Measurements from ENCODE around the gene AKR1C1. TPM values are rescaled to one million over a fixed set of nuclear protein-coding genes. Genes with fewer than 3 reads are reported as not detected.
"Not testable (repeated sequence)": the region's sequence is repeated elsewhere in the genome, so short reads cannot be mapped to it uniquely, and the experiment has no call there.

Gene AKR1C1
- total RNA-seq, 1 donor, result 3.3 TPM

DNA sequence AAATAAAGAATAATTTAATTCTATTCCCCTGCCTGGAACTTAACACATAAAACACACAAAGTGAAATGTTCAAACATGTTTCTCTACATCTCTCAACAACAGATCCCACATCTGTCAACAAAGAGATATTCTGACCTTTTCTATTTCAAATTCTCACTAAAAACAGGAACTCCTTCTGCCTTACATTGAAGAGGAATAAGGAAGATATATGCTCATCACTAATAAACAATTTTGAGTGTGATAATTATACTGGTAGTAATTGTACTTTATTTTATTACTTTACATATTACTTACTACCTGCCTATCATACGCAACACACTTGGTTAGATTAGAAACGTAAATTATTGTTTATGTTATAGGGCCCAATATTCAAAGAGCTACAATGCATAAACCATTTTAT lies 27.0 kb downstream of the AKR1C1 start:
- Histone ChIP-seq H3K4me1 (ENCODE audit: insufficient read depth, low read length) (no peaks in the 10 kb centered on the region), H3K9me3 (ENCODE audit: low read depth, low read length) (no peaks in the 10 kb centered on the region), H3K27me3 (ENCODE audit: insufficient read depth, low read length) (no peaks in the 10 kb centered on the region), H3K4me3 (ENCODE audit: low read length) (no peak overlapping the region)

GRCh38 chr10:4991463-4991862 lies 28.2 kb downstream of the AKR1C1 start:
- H3K4me1 ChIP-seq (ENCODE audit: insufficient read depth, low read length); H3K27me3 ChIP-seq (ENCODE audit: insufficient read depth, low read length); H3K4me3 ChIP-seq (ENCODE audit: low read length); H3K9me3 ChIP-seq (ENCODE audit: low read depth, low read length): not testable (repeated sequence)

- H3K4me3 ChIP-seq (ENCODE audit: low read length); H3K27me3 ChIP-seq (ENCODE audit: insufficient read depth, low read length); H3K4me1 ChIP-seq (ENCODE audit: insufficient read depth, low read length): not testable (repeated sequence)
Observed at GRCh38 chr10:4992564-4992963, 29.3 kb downstream of the AKR1C1 start.

DNA sequence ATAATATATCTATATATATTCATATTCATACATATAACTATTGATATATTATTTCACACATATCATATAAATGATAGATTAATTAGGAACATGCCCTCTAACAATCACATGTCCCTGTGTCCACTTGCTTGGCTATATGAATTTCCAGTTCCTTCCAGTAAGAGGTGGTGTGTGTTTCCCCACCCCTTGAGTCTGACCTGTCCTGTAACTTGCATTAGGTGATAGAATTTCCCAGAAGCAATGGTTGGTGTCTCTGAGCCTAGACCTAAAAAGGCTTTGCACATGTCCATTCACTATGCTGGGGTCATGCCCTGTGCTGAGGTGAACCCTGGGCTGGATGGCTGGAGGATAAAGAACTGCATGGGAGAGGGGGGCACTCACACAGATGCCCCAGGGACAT lies 31.0 kb downstream of the AKR1C1 start:
- not testable (repeated sequence) for H3K4me1 ChIP-seq (ENCODE audit: insufficient read depth, low read length); H3K9me3 ChIP-seq (ENCODE audit: low read depth, low read length); H3K4me3 ChIP-seq (ENCODE audit: low read length); H3K27me3 ChIP-seq (ENCODE audit: insufficient read depth, low read length)

More at GRCh38 chr10:4992564-4992963, 29.3 kb downstream of the AKR1C1 start:
- H3K9me3 ChIP-seq (ENCODE audit: low read depth, low read length), result not testable (repeated sequence)

DNA sequence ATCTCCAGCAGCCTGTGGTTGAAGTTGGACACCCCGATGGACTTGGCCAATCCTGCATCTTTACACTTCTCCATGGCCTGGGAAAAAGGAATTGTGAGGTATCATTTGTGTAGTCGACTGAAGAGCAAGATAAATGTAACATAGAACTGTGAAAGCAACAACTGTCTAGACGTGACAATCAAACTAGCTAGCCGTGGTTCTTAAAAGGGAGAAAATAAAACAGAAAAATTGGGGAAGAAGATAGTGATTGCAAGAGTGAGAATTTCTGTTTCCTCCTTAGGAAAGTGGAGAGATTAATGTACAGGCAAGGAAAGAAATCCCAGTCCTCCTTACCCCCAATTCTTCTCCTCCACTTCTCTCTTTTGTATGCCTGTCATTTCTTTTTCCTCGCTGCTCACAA lies 35.5 kb downstream of the AKR1C1 start:
- no peaks in the 10 kb centered on the region for H3K27me3 ChIP-seq (ENCODE audit: insufficient read depth, low read length)
- no peaks in the 10 kb centered on the region for H3K9me3 ChIP-seq (ENCODE audit: low read depth, low read length)
- no peaks in the 10 kb centered on the region for H3K4me1 ChIP-seq (ENCODE audit: insufficient read depth, low read length)
- H3K4me3 ChIP-seq (ENCODE audit: low read length), result no peak overlapping the region

GRCh38 chr10:5002013-5002727 lies 39.0 kb downstream of the AKR1C1 start:
- no peaks in the 10 kb centered on the region for H3K9me3 ChIP-seq (ENCODE audit: low read depth, low read length)
- H3K4me3 ChIP-seq (ENCODE audit: low read length), result no peak overlapping the region
- no peaks in the 10 kb centered on the region for H3K4me1 ChIP-seq (ENCODE audit: insufficient read depth, low read length)
- no peaks in the 10 kb centered on the region for H3K27me3 ChIP-seq (ENCODE audit: insufficient read depth, low read length)

- not testable (repeated sequence) for H3K27me3 ChIP-seq (ENCODE audit: insufficient read depth, low read length); H3K4me1 ChIP-seq (ENCODE audit: insufficient read depth, low read length); H3K4me3 ChIP-seq (ENCODE audit: low read length); H3K9me3 ChIP-seq (ENCODE audit: low read depth, low read length)
Observed at GRCh38 chr10:5003127-5004029, 40.2 kb downstream of the AKR1C1 start, which contains the start of gene AKR1C2. Gene AKR1C2, minus strand, starts transcription at chr10:5003857. Its CDS starts 22 bp downstream, at chr10:5003835.

DNA sequence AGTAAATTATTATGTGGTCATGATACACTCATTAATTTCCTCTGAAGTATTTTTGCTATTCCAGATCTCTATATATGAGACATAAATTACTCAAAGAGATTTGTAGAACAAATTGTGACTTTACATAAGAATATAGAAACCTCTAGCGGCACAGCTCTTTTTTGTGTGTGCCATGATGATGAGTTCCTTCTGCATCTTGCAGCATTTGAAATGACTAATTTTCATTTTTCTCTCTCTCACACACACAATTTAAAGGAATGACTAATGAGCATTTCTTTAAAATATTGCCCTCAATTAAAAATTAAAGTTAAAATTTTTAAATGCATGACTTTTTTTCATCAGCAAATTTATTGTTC lies 40.8 kb downstream of the AKR1C1 start:
- H3K4me1 ChIP-seq (ENCODE audit: insufficient read depth, low read length); H3K9me3 ChIP-seq (ENCODE audit: low read depth, low read length); H3K4me3 ChIP-seq (ENCODE audit: low read length); H3K27me3 ChIP-seq (ENCODE audit: insufficient read depth, low read length): not testable (repeated sequence)

DNA sequence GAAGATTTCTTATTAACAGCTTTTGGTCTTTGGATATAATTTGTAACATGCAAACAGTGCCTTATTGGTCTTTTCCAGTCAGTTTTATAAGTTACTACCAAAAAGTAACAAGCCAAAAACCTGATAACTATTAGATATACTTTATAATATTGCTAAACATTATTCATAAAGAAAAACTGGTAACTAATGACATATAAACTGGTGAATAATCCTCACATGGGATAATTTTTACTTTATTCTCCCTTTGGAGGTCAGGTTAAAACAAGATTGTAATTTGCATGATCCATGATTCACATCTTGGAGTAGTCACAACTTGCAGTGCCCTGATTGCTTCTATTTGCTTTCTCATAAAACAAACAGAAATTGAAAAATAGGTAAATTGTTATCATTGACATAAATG lies 41.3 kb downstream of the AKR1C1 start:
- H3K4me1 ChIP-seq (ENCODE audit: insufficient read depth, low read length); H3K9me3 ChIP-seq (ENCODE audit: low read depth, low read length); H3K27me3 ChIP-seq (ENCODE audit: insufficient read depth, low read length); H3K4me3 ChIP-seq (ENCODE audit: low read length): not testable (repeated sequence)

- H3K4me3 ChIP-seq (ENCODE audit: low read length); H3K9me3 ChIP-seq (ENCODE audit: low read depth, low read length); H3K4me1 ChIP-seq (ENCODE audit: insufficient read depth, low read length); H3K27me3 ChIP-seq (ENCODE audit: insufficient read depth, low read length): not testable (repeated sequence)
Observed at GRCh38 chr10:5008857-5009548, 45.8 kb downstream of the AKR1C1 start.

DNA sequence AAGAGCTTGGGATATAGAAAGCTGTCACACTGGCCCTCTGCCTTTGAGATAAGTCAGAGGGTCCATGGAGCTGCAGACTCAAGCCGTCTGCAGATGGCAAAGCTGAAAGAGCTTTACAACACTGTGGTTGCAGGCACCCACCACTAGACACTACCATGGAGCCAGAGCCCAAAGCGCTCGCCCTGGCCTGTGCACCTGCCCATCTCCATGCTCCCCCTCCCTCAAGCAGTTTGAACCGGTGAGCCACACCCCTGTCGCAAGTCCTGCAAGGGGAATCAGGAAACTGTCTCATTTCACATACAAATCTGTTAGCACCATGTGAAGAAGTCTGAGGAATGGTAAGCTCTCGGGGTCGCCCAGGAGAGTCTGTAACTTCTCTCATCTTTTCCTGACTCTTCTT lies 46.8 kb downstream of the AKR1C1 start:
- H3K4me3 ChIP-seq (ENCODE audit: low read length); H3K27me3 ChIP-seq (ENCODE audit: insufficient read depth, low read length); H3K9me3 ChIP-seq (ENCODE audit: low read depth, low read length); H3K4me1 ChIP-seq (ENCODE audit: insufficient read depth, low read length): not testable (repeated sequence)

GRCh38 chr10:5011392-5011791 lies 48.2 kb downstream of the AKR1C1 start:
- H3K4me1 ChIP-seq (ENCODE audit: insufficient read depth, low read length); H3K4me3 ChIP-seq (ENCODE audit: low read length); H3K27me3 ChIP-seq (ENCODE audit: insufficient read depth, low read length); H3K9me3 ChIP-seq (ENCODE audit: low read depth, low read length): not testable (repeated sequence)

DNA sequence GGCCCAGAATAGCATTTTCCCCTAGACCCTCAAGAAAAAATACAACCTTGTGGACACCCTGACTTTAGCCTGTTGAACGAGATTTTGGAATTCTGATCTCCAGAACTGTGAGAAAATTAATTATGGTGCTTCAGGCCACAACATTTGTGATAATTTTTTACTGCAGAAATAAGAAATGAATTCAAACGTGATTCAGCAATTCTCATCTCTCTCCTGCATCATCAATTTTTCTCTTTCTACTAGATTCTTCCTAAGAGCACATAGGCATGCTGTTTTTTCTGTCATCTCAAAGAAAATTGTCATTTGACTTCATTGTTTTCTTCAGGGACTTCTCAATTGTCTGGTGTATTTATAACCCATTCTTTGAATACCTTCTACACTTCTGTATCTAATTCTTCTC lies 49.4 kb downstream of the AKR1C1 start:
- Histone ChIP-seq H3K27me3 (ENCODE audit: insufficient read depth, low read length) (no peaks in the 10 kb centered on the region), H3K9me3 (ENCODE audit: low read depth, low read length) (no peaks in the 10 kb centered on the region), H3K4me3 (ENCODE audit: low read length) (no peak overlapping the region), H3K4me1 (ENCODE audit: insufficient read depth, low read length) (no peaks in the 10 kb centered on the region)

DNA sequence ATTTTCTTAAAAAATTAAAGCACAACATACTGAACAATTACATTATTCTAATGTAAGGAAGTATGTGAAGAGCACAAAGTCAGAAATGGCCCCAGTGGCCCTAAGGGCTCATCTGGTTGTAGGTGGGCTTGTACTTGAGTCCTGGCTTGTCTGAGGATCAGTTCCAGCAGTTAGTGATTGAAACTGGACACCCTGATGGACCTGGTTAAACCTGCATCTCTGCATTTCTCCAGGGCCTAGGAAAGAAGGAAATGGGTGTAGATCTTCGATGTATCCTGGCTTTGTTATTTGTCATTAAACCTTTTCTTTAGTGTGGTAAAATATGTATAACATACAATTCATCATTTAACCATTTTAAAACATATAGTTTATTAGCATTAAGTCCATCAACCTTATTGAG lies 50.2 kb downstream of the AKR1C1 start:
- H3K4me3 ChIP-seq (ENCODE audit: low read length), result no peak overlapping the region
- H3K27me3 ChIP-seq (ENCODE audit: insufficient read depth, low read length), result no peaks in the 10 kb centered on the region
- H3K4me1 ChIP-seq (ENCODE audit: insufficient read depth, low read length), result no peaks in the 10 kb centered on the region
- H3K9me3 ChIP-seq (ENCODE audit: low read depth, low read length), result no peaks in the 10 kb centered on the region

GRCh38 chr10:5014200-5014910 lies 51.1 kb downstream of the AKR1C1 start:
- H3K27me3 ChIP-seq (ENCODE audit: insufficient read depth, low read length); H3K4me1 ChIP-seq (ENCODE audit: insufficient read depth, low read length); H3K9me3 ChIP-seq (ENCODE audit: low read depth, low read length); H3K4me3 ChIP-seq (ENCODE audit: low read length): not testable (repeated sequence)

Measured in mononuclear cell (primary cell).